Stimulated activated CD8-positive, alpha-beta memory T cell treated with anti-CD3 and anti-CD28 coated beads, Interleukin-2, amount 100 ng/mL, for 48 hours (primary cell): ENCODE results near the gene TRIM37.

Experiments
- DNase-seq, 2 donors: peaks; one replicate each; pipeline ENCODE4 v3.0.0-alpha.2; 2020; ENCODE audit warnings: low read depth in 2 of 2

TRIM37 gene

DNA sequence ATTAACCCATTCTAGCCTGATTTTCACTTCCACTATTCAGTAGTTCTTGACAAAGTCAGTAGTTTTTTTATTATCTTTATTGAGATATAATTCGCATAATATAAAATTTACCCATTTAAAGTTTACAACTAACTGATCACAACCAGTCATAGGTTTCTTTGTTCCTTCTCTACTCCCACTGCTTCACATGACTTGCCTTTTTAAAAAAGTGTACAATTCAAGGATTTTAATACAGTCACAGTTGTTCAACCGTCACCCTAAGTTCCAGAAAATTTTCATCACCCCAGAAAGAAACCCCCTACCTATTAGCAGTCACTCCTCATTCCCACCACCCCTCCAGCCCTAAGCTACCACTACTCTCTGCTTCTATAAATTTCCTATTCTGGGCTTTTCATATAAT is 162.5 kb downstream of the TRIM37 start:
- no peak for DNase-seq

DNA sequence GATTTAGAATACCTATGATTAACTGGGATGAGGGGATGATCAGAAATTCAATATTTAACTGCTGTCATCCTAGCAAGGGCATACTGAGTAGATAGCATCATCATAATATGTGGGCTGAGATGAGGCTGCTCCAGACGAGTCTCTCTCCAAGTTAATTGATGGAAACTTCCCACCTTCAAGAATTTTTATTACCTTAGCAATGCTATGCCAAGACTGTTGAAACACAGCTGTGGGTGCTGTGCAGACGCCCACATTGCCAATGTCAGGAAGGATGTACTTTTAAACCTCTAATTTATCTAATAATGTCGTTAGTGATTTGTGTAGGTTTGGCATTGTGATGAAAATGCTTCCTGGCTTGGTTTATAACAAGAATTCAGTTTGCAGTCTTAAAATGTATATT is 170.4 kb downstream of the TRIM37 start:
- no peak for DNase-seq

DNA sequence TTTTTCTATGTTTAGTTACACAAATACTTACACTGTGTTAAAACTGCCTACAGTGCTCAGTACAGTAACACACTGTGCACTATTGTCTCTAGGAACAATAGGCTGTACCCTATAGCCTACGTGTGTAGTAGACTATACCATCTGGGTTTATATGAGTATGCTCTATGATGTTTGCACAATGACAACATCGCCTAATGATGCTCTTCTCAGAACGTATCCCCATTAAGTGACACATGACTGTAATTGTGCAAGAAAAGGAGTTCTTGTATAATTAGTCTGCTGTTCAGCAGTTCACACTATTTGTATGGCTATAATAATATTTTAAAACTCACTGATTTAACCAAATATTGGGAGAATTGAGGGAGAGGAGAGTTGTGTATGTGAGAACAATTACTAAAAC is 173.7 kb downstream of the TRIM37 start:
- no peak for DNase-seq
